GM23338 (cell line): ENCODE measurements around the gene ARHGAP10.

Source experiments
- CREB1 ChIP-seq: fragments of 250-450 bp; sonication (Bioruptor Pico); IDR thresholded peaks from 2 replicates; pipeline ENCODE4 v1.5.0; 2020; ENCODE audit warnings: low read depth, mild to moderate bottlenecking, moderate library complexity
- EZH2 ChIP-seq: fragments of 200-600 bp; sonication (generic); IDR thresholded peaks from one replicate; pipeline ENCODE4 v1.8.0; 2017; ENCODE audit warnings: antibody characterized with exemption, mild to moderate bottlenecking, low read depth; ENCODE audit not compliant: unreplicated experiment
- EZH2phosphoT487 ChIP-seq: fragments of 200-600 bp; sonication (generic); IDR thresholded peaks from one replicate; pipeline ENCODE4 v1.8.1; 2018; ENCODE audit warnings: antibody characterized with exemption; ENCODE audit not compliant: unreplicated experiment
- JUNB ChIP-seq: IDR thresholded peaks from one replicate; pipeline ENCODE4 v1.6.1; 2016; ENCODE audit warnings: antibody characterized with exemption; ENCODE audit not compliant: unreplicated experiment
- NANOG ChIP-seq: IDR thresholded peaks from 2 replicates; pipeline ENCODE4 v1.6.1; 2016; ENCODE audit warnings: antibody characterized with exemption, borderline replicate concordance
- POLR2AphosphoS5 ChIP-seq: IDR thresholded peaks from 2 replicates; pipeline ENCODE4 v1.6.1; 2016; ENCODE audit warnings: antibody characterized with exemption, low read depth
- STAT1 ChIP-seq: IDR thresholded peaks from one replicate; pipeline ENCODE4 v1.6.1; 2016; ENCODE audit warnings: antibody characterized with exemption; ENCODE audit not compliant: unreplicated experiment
- ZNF114 ChIP-seq: fragments of 250-450 bp; sonication (Bioruptor Pico); IDR thresholded peaks from 2 replicates; pipeline ENCODE4 v1.5.0; 2020; ENCODE audit warnings: mild to moderate bottlenecking, moderate library complexity
- TF ChIP-seq, protein P1 (sequence below), 2 experiments: fragments of 200-600 bp in 1 of 2; sonication (generic) in 1 of 2; conservative IDR thresholded peaks; 2 replicates each; pipeline versions ENCODE4 v1.5.1 to v1.6.1; 2016 to 2017; ENCODE audit warnings: antibody characterized with exemption in 2 of 2, low read depth in 2 of 2, mild to moderate bottlenecking in 2 of 2, moderate library complexity in 1 of 2
- TF ChIP-seq, protein P2 (sequence below): fragments of 250-450 bp; sonication (Bioruptor Pico); IDR thresholded peaks from 2 replicates; pipeline ENCODE4 v1.5.0; 2020; ENCODE audit warnings: mild to moderate bottlenecking, moderate library complexity
- TF ChIP-seq, protein P3 (sequence below): IDR thresholded peaks from one replicate; pipeline ENCODE4 v1.6.1; 2018; ENCODE audit warnings: antibody characterized with exemption; ENCODE audit not compliant: unreplicated experiment
- TF ChIP-seq, protein P4 (sequence below): IDR thresholded peaks from 2 replicates; pipeline ENCODE4 v1.6.1; 2016; ENCODE audit warnings: antibody characterized with exemption

DNA sequence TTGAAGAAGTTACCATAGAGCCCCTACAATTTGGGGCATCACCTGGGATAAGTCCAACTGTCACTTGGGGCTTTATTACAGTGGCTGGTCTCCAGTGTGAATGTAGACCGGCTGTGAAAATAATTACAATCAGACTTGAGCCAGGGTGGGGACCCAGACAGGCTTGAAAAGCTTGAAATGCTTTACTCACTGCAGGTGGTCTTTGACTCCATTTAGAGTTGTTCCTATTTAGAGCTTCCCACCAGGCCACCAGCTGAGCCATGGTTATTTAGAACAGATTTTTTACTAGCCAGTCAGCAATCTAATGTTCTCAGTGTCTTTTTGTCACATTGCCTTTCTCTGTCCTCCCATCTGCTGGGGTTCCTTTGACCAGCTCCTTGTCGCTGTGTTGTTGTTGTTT is 5.7 kb downstream of the ARHGAP10 start:
- TF ChIP-seq, protein P1, sequence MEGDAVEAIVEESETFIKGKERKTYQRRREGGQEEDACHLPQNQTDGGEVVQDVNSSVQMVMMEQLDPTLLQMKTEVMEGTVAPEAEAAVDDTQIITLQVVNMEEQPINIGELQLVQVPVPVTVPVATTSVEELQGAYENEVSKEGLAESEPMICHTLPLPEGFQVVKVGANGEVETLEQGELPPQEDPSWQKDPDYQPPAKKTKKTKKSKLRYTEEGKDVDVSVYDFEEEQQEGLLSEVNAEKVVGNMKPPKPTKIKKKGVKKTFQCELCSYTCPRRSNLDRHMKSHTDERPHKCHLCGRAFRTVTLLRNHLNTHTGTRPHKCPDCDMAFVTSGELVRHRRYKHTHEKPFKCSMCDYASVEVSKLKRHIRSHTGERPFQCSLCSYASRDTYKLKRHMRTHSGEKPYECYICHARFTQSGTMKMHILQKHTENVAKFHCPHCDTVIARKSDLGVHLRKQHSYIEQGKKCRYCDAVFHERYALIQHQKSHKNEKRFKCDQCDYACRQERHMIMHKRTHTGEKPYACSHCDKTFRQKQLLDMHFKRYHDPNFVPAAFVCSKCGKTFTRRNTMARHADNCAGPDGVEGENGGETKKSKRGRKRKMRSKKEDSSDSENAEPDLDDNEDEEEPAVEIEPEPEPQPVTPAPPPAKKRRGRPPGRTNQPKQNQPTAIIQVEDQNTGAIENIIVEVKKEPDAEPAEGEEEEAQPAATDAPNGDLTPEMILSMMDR (conservative IDR thresholded peaks at IDR 0.05; ENCODE audit: low read depth in 2 of 2): no peak
- TF ChIP-seq EZH2 (no peak), EZH2phosphoT487 (no peak), CREB1 (CRISPR knock-in tag) (no peak), POLR2AphosphoS5 (no peak), ZNF114 (CRISPR knock-in tag) (no peak), NANOG (peak; percentile 27; the same call in 1 of the 2 replicates), JUNB (no peak), STAT1 (no peak)
- TF ChIP-seq, protein P2, sequence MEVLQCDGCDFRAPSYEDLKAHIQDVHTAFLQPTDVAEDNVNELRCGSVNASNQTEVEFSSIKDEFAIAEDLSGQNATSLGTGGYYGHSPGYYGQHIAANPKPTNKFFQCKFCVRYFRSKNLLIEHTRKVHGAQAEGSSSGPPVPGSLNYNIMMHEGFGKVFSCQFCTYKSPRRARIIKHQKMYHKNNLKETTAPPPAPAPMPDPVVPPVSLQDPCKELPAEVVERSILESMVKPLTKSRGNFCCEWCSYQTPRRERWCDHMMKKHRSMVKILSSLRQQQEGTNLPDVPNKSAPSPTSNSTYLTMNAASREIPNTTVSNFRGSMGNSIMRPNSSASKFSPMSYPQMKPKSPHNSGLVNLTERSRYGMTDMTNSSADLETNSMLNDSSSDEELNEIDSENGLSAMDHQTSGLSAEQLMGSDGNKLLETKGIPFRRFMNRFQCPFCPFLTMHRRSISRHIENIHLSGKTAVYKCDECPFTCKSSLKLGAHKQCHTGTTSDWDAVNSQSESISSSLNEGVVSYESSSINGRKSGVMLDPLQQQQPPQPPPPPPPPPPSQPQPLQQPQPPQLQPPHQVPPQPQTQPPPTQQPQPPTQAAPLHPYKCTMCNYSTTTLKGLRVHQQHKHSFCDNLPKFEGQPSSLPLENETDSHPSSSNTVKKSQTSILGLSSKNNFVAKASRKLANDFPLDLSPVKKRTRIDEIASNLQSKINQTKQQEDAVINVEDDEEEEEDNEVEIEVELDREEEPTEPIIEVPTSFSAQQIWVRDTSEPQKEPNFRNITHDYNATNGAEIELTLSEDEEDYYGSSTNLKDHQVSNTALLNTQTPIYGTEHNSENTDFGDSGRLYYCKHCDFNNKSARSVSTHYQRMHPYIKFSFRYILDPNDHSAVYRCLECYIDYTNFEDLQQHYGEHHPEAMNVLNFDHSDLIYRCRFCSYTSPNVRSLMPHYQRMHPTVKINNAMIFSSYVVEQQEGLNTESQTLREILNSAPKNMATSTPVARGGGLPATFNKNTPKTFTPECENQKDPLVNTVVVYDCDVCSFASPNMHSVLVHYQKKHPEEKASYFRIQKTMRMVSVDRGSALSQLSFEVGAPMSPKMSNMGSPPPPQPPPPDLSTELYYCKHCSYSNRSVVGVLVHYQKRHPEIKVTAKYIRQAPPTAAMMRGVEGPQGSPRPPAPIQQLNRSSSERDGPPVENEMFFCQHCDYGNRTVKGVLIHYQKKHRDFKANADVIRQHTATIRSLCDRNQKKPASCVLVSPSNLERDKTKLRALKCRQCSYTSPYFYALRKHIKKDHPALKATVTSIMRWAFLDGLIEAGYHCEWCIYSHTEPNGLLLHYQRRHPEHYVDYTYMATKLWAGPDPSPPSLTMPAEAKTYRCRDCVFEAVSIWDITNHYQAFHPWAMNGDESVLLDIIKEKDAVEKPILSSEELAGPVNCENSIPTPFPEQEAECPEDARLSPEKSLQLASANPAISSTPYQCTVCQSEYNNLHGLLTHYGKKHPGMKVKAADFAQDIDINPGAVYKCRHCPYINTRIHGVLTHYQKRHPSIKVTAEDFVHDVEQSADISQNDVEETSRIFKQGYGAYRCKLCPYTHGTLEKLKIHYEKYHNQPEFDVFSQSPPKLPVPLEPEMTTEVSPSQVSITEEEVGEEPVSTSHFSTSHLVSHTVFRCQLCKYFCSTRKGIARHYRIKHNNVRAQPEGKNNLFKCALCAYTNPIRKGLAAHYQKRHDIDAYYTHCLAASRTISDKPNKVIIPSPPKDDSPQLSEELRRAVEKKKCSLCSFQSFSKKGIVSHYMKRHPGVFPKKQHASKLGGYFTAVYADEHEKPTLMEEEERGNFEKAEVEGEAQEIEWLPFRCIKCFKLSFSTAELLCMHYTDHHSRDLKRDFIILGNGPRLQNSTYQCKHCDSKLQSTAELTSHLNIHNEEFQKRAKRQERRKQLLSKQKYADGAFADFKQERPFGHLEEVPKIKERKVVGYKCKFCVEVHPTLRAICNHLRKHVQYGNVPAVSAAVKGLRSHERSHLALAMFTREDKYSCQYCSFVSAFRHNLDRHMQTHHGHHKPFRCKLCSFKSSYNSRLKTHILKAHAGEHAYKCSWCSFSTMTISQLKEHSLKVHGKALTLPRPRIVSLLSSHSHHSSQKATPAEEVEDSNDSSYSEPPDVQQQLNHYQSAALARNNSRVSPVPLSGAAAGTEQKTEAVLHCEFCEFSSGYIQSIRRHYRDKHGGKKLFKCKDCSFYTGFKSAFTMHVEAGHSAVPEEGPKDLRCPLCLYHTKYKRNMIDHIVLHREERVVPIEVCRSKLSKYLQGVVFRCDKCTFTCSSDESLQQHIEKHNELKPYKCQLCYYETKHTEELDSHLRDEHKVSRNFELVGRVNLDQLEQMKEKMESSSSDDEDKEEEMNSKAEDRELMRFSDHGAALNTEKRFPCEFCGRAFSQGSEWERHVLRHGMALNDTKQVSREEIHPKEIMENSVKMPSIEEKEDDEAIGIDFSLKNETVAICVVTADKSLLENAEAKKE (CRISPR knock-in tag): no peak
- TF ChIP-seq, protein P3, sequence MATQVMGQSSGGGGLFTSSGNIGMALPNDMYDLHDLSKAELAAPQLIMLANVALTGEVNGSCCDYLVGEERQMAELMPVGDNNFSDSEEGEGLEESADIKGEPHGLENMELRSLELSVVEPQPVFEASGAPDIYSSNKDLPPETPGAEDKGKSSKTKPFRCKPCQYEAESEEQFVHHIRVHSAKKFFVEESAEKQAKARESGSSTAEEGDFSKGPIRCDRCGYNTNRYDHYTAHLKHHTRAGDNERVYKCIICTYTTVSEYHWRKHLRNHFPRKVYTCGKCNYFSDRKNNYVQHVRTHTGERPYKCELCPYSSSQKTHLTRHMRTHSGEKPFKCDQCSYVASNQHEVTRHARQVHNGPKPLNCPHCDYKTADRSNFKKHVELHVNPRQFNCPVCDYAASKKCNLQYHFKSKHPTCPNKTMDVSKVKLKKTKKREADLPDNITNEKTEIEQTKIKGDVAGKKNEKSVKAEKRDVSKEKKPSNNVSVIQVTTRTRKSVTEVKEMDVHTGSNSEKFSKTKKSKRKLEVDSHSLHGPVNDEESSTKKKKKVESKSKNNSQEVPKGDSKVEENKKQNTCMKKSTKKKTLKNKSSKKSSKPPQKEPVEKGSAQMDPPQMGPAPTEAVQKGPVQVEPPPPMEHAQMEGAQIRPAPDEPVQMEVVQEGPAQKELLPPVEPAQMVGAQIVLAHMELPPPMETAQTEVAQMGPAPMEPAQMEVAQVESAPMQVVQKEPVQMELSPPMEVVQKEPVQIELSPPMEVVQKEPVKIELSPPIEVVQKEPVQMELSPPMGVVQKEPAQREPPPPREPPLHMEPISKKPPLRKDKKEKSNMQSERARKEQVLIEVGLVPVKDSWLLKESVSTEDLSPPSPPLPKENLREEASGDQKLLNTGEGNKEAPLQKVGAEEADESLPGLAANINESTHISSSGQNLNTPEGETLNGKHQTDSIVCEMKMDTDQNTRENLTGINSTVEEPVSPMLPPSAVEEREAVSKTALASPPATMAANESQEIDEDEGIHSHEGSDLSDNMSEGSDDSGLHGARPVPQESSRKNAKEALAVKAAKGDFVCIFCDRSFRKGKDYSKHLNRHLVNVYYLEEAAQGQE: no peak
- TF ChIP-seq, protein P4, sequence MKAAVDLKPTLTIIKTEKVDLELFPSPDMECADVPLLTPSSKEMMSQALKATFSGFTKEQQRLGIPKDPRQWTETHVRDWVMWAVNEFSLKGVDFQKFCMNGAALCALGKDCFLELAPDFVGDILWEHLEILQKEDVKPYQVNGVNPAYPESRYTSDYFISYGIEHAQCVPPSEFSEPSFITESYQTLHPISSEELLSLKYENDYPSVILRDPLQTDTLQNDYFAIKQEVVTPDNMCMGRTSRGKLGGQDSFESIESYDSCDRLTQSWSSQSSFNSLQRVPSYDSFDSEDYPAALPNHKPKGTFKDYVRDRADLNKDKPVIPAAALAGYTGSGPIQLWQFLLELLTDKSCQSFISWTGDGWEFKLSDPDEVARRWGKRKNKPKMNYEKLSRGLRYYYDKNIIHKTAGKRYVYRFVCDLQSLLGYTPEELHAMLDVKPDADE: no peak
